GM21367 (cell line): ENCODE results near the gene SIGLECL1.

Source experiments
- ATAC-seq: cut with Tn5 transposase; IDR thresholded peaks from one replicate; pipeline ENCODE4 v1.9.1; 2021; ENCODE audit not compliant: unreplicated experiment

SIGLECL1 gene

GRCh38 chr19:51252306-51253079, 1.6 kb downstream of the SIGLECL1 start:
- ATAC-seq, result no peak

GRCh38 chr19:51253088-51253806, 2.4 kb downstream of the SIGLECL1 start:
- no peak for ATAC-seq

GRCh38 chr19:51256155-51256625, 5.3 kb downstream of the SIGLECL1 start:
- ATAC-seq, result no peak

- no peak for ATAC-seq
Measured at GRCh38 chr19:51257471-51257870, 6.6 kb downstream of the SIGLECL1 start.

- no peak for ATAC-seq
Measured at GRCh38 chr19:51258165-51259160, 7.6 kb downstream of the SIGLECL1 start.

- ATAC-seq, result no peak
Measured at GRCh38 chr19:51259348-51260245, 8.7 kb downstream of the SIGLECL1 start.

GRCh38 chr19:51263808-51264207, 12.9 kb downstream of the SIGLECL1 start:
- ATAC-seq, result no peak

GRCh38 chr19:51271067-51271466, 20.2 kb downstream of the SIGLECL1 start:
- no peak for ATAC-seq

- ATAC-seq, result no peak
Measured at GRCh38 chr19:51272183-51272810, 21.4 kb downstream of the SIGLECL1 start.

GRCh38 chr19:51274049-51274770, 23.3 kb downstream of the SIGLECL1 start:
- ATAC-seq, result no peak

GRCh38 chr19:51277112-51277511, 26.2 kb downstream of the SIGLECL1 start:
- ATAC-seq, result no peak

- ATAC-seq, result no peak
Measured at GRCh38 chr19:51282335-51282734, 31.5 kb downstream of the SIGLECL1 start.

- ATAC-seq, result no peak
Measured at GRCh38 chr19:51285682-51286081, 34.8 kb downstream of the SIGLECL1 start.

GRCh38 chr19:51289635-51290034, 38.8 kb downstream of the SIGLECL1 start:
- ATAC-seq, result no peak

GRCh38 chr19:51292971-51293370, 42.1 kb downstream of the SIGLECL1 start:
- no peak for ATAC-seq

GRCh38 chr19:51293571-51294210, 42.8 kb downstream of the SIGLECL1 start:
- ATAC-seq, result no peak

GRCh38 chr19:51294211-51294976, 43.5 kb downstream of the SIGLECL1 start:
- ATAC-seq, result no peak

GRCh38 chr19:51294977-51295375, 44.1 kb downstream of the SIGLECL1 start:
- ATAC-seq, result no peak
